HCT116 (cell line): ENCODE measurements around the gene MED12. TPM values are rescaled to one million over a fixed set of nuclear protein-coding genes. Genes with fewer than 3 reads are reported as not detected.

Experiments used
- ATAC-seq: fragments of 200-7000 bp; cut with Tn5 transposase; 2 replicates; pipeline ENCODE4 v1.9.1; 2020; ENCODE audit warnings: mild to moderate bottlenecking, moderate library complexity
- BruUV-seq: library from RNA; stranded (reverse); fragments of 400-500 nt; replicated peaks from 2 replicates; lab custom pipeline; 2021; lab: Mats Ljungman, UMichigan
- CTCF ChIA-PET: fragments of 300-600 bp; sonication (Branson Sonifier 250); formaldehyde crosslinking; loops from one replicate; lab custom pipeline; 2021; ENCODE audit warnings: antibody characterized with exemption; lab: Charles Lee
- POLR2A ChIA-PET: fragments of 300-600, 350-600 bp; sonication (Branson Sonifier 250); formaldehyde crosslinking; loops from one replicate; lab custom pipeline; 2021; ENCODE audit warnings: antibody characterized with exemption; lab: Charles Lee
- RAD21 ChIA-PET, 2 experiments: fragments of 300-600 bp; sonication (Branson Sonifier 250); formaldehyde crosslinking; loops; one replicate each; lab custom pipeline; 2023; ENCODE audit warnings: low total read pairs in 2 of 2; ENCODE audit not compliant: uncharacterized antibody in 2 of 2, unreplicated experiment in 2 of 2, low non-redundant PET in 1 of 2; lab: Charles Lee
- DNase-seq: peaks from one replicate; pipeline ENCODE4 v3.0.0-alpha.2; 2010; ENCODE audit warnings: low read depth, low spot score
- H2AFZ ChIP-seq: fragments of 200-600 bp; shearing (Covaris generic), sonication (generic); 2 replicates; pipeline ENCODE4 v1.6.1; 2017; ENCODE audit warnings: low read depth, mixed run types, mixed read lengths, antibody characterized with exemption, low read length; ENCODE audit not compliant: poor library complexity, severe bottlenecking
- H3K27ac ChIP-seq: 2 replicates; pipeline ENCODE4 v1.5.1; 2012; ENCODE audit warnings: low read depth, low read length
- H3K27me3 ChIP-seq: fragments of 200-600 bp; sonication (generic); 2 replicates; pipeline ENCODE4 v1.6.1; 2016; ENCODE audit warnings: mixed run types, low read length, mixed read lengths; ENCODE audit not compliant: insufficient read depth
- H3K36me3 ChIP-seq, 2 experiments: fragments of 200-500 bp in 1 of 2; fragments of 200-600 bp in 1 of 2; sonication (Bioruptor generic) in 1 of 2; sonication (generic) in 1 of 2; 2 replicates each; pipeline versions ENCODE4 v1.5.1 to v1.6.1; 2014 to 2016; ENCODE audit warnings: low read length in 2 of 2, inconsistent platforms in 1 of 2, mixed read lengths in 1 of 2, mixed run types in 1 of 2; ENCODE audit not compliant: insufficient read depth in 2 of 2, control insufficient read depth in 1 of 2
- H3K4me1 ChIP-seq, 2 experiments: fragments of 200-600 bp in 1 of 2; sonication (generic) in 1 of 2; 2 replicates each; pipeline versions ENCODE4 v1.5.1 to v1.6.1; 2012 to 2017; ENCODE audit warnings: low read length in 2 of 2, inconsistent platforms in 1 of 2, mild to moderate bottlenecking in 1 of 2, mixed read lengths in 1 of 2, mixed run types in 1 of 2, moderate library complexity in 1 of 2; ENCODE audit not compliant: insufficient read depth in 2 of 2, control insufficient read depth in 1 of 2
- H3K4me2 ChIP-seq: fragments of 200-600 bp; sonication (generic); 2 replicates; pipeline ENCODE4 v1.6.1; 2017; ENCODE audit warnings: mixed run types, low read length, mixed read lengths
- H3K4me3 ChIP-seq, 2 experiments: fragments of 200-600 bp in 1 of 2; sonication (generic) in 1 of 2; replicated peaks in 1 of 2; 2 replicates each; pipeline ENCODE4 v1.5.1; 2011 to 2016; ENCODE audit warnings: low read length in 2 of 2, control low read depth in 1 of 2, low read depth in 1 of 2, mild to moderate bottlenecking in 1 of 2, mixed read lengths in 1 of 2, mixed run types in 1 of 2
- H3K79me2 ChIP-seq: fragments of 200-600 bp; sonication (generic); 2 replicates; pipeline ENCODE4 v1.6.1; 2017; ENCODE audit warnings: mild to moderate bottlenecking, mixed run types, low read length, moderate library complexity, mixed read lengths; ENCODE audit not compliant: insufficient read depth
- H3K9ac ChIP-seq: fragments of 200-600 bp; sonication (generic); 2 replicates; pipeline ENCODE4 v1.6.1; 2016; ENCODE audit warnings: low read length, mixed read lengths
- H3K9me2 ChIP-seq: fragments of 200-600 bp; sonication (generic), shearing (Covaris generic); 2 replicates; pipeline ENCODE4 v1.6.1; 2017; ENCODE audit warnings: mixed run types, mild to moderate bottlenecking, moderate library complexity; ENCODE audit not compliant: insufficient read depth
- H3K9me3 ChIP-seq, 2 experiments: fragments of 200-500 bp in 1 of 2; fragments of 200-600 bp in 1 of 2; sonication (Bioruptor generic) in 1 of 2; sonication (generic) in 1 of 2; 2 replicates each; pipeline ENCODE4 v1.6.1; 2014 to 2017; ENCODE audit warnings: low read length in 2 of 2, mixed read lengths in 2 of 2, inconsistent platforms in 1 of 2, low read depth in 1 of 2, mild to moderate bottlenecking in 1 of 2, mixed run types in 1 of 2, moderate library complexity in 1 of 2; ENCODE audit not compliant: control insufficient read depth in 1 of 2, insufficient read depth in 1 of 2
- H4K20me1 ChIP-seq: fragments of 200-600 bp; sonication (generic), shearing (Covaris generic); 2 replicates; pipeline ENCODE4 v1.6.1; 2017; ENCODE audit warnings: mixed run types, mild to moderate bottlenecking, moderate library complexity; ENCODE audit not compliant: insufficient read depth
- CEBPB ChIP-seq: IDR thresholded peaks from 2 replicates; pipeline ENCODE4 v1.6.1; 2012; ENCODE audit warnings: low read depth
- ELF1 ChIP-seq: IDR thresholded peaks from 2 replicates; pipeline ENCODE4 v1.6.1; 2012; ENCODE audit warnings: low read depth, borderline replicate concordance
- EZH2 ChIP-seq: fragments of 200-600 bp; sonication (generic); IDR thresholded peaks from 2 replicates; pipeline ENCODE4 v1.6.1; 2017; ENCODE audit warnings: antibody characterized with exemption, mixed run types
- EZH2phosphoT487 ChIP-seq: fragments of 200-600 bp; IDR thresholded peaks from 2 replicates; pipeline ENCODE4 v1.6.1; 2018; ENCODE audit warnings: antibody characterized with exemption, borderline replicate concordance
- POLR2A ChIP-seq: IDR thresholded peaks from 2 replicates; pipeline ENCODE4 v1.7.0; 2011; ENCODE audit warnings: borderline replicate concordance; ENCODE audit not compliant: insufficient read depth, insufficient read length; ENCODE audit errors: extremely low read depth
- REST ChIP-seq: IDR thresholded peaks from 2 replicates; pipeline ENCODE4 v1.6.1; 2012; ENCODE audit warnings: low read depth
- SP1 ChIP-seq: IDR thresholded peaks from 2 replicates; pipeline ENCODE4 v1.6.1; 2012; ENCODE audit warnings: low read depth
- SRF ChIP-seq: IDR thresholded peaks from 2 replicates; pipeline ENCODE4 v1.6.1; 2012; ENCODE audit warnings: low read depth
- ZBTB33 ChIP-seq: IDR thresholded peaks from 2 replicates; pipeline ENCODE4 v1.6.1; 2011; ENCODE audit warnings: mild to moderate bottlenecking, low read length, moderate library complexity; ENCODE audit not compliant: insufficient replicate concordance; ENCODE audit errors: extremely low read depth
- ZFX ChIP-seq: fragments of 450-650 bp; IDR thresholded peaks from 2 replicates; pipeline ENCODE4 v1.6.1; 2017
- intact Hi-C: fragments of 100-400 bp; cut with micrococcal nuclease; formaldehyde crosslinking; loops from 2 replicates; pipeline ENCODE4 v1.10.0; 2022
- total RNA-seq: library from RNA; stranded (reverse); gene quantifications from one replicate; pipeline ENCODE4 v1.2.1, GENCODE V29; 2021; ENCODE audit not compliant: unreplicated experiment

MED12 gene
- total RNA-seq, 1 experiment from 2014 or later = 32.8 TPM

- no peaks in the 10 kb centered on the region for H3K9me3 ChIP-seq
- no peak overlapping the region for H3K4me3 ChIP-seq
- ATAC-seq = no peak
- H3K36me3 ChIP-seq = no peaks in the 10 kb centered on the region; a peak in 1 of 4 replicates
- no peaks in the 10 kb centered on the region for H3K79me2 ChIP-seq
- no peak overlapping the region for H3K4me2 ChIP-seq
- DNase-seq = no peak
- H3K4me1 ChIP-seq = peaks cover 4 to 15% of the 10 kb centered on the region in 2 experiments; a peak in 3 of 4 replicates
- BruUV-seq = no TSS peak
- ChIA-PET RAD21 (no interaction called here), POLR2A (no interaction called here), CTCF (no interaction called here)
- no peak for TF ChIP-seq EZH2
- no peak for TF ChIP-seq EZH2phosphoT487
- no peak for TF ChIP-seq REST
- TF ChIP-seq SP1 = no peak
- no peak for TF ChIP-seq ELF1
- no peak for TF ChIP-seq POLR2A
- no peak for TF ChIP-seq ZBTB33
- TF ChIP-seq SRF = no peak
- no peak for TF ChIP-seq CEBPB
- no peak for TF ChIP-seq ZFX
- no peak overlapping the region for H2AFZ ChIP-seq
- H3K27me3 ChIP-seq = no peaks in the 10 kb centered on the region
- H4K20me1 ChIP-seq = no peaks in the 10 kb centered on the region
- no peak overlapping the region for H3K9ac ChIP-seq
- H3K9me2 ChIP-seq = no peaks in the 10 kb centered on the region
- intact Hi-C loops = no loop called here
- H3K27ac ChIP-seq = no peak overlapping the region
Measured at GRCh38 chrX:71147496-71148277, 29.3 kb downstream of the MED12 start.
